ENCODE measurements around the gene G6PD.
"Not testable (repeated sequence)": the region's sequence is repeated elsewhere in the genome, so short reads cannot be mapped to it uniquely, and the experiment has no call there.

The G6PD gene

DNA sequence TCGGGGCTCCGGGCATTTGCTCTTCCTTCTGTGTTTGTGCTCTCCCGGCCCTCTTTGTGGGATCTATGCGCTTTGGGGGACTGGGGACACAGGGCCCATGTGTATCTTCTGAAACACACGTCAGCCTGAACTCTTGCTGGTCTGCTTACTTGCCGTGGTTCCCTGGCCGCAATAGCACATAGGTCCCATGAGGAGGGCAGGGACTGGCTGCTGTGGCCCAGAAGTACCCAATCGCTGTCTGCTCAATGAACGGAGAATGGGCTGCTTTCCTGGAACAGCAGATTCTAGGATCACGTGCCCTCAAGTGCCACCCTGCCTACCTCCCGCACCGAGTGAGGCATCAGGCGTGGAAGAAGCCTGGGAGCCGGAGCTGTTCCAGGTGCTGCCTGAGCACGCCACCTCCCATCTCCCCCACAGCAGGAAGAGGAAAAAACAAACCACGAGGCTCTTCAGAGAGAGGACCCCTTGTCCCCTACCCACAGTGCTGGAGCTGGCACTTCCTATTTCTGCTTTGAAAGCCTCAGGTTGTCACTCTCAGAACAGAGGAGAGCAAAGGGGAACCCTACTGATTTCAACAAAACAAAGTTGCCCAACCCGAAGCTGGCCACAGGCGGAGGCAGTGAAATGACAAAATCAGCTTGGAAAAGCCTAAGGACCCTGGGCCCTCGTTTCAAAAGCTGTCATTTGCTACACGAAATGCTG lies 3.8 kb downstream of the G6PD start:
- peak in 1 of 2 donors; percentile 8 for ATAC-seq

DNA sequence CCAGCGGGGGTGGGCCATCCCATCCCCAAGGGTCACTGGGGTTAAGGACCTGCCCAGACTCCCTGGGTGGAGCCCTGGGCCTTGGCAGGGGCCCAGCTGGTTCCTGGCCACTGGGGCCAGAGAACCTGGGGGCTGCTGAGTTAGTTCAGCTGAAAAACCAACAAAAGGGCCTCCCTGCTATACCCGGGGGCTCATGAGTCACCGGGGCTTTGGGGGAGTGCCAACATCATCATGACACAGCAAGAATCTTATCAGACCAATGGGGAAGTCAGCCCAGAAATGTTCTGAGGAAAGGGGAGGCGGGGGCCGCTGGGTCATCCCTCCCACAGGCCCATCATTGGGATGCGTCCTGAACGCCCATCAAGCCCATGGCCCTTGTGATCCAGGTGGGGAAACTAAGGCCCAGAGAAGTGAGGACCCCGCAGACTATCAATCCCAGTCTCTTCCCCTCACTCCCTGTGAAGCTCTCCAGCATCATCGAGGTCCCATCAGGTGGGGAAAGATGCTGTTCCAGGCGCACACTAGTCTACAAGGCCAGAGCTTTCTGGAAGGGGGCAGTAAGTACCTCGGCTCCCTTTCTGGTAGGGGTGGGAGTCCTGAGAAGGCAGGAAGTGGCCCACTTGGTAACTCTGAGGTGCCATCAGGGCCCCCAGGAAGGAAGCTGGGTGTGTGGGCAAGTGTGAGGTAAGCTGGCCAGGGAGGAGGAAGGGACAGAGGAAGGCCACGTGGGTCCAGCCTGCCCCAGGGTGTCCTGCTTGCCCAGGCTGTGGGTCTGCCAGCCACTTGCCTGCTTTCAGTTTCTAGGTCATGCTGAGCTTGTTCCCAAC lies 4.5 kb downstream of the G6PD start:
- ATAC-seq = peak; percentile 59 to 64

DNA sequence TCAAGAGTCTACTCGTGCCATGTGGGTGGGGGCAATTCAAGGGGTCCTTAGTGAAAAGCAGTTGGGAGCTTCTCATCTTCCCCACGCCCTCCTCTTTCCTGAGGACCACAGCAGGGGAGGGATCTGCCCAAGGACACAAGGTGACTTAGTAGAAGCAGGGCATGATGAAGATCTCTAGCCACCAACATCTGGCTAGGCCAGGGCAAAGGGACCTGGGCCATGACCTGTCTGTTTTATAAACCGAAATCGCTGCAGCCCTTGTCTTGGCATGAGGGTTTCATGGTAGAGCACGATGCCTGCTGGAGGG lies 5.1 kb downstream of the G6PD start:
- no peak for ATAC-seq

DNA sequence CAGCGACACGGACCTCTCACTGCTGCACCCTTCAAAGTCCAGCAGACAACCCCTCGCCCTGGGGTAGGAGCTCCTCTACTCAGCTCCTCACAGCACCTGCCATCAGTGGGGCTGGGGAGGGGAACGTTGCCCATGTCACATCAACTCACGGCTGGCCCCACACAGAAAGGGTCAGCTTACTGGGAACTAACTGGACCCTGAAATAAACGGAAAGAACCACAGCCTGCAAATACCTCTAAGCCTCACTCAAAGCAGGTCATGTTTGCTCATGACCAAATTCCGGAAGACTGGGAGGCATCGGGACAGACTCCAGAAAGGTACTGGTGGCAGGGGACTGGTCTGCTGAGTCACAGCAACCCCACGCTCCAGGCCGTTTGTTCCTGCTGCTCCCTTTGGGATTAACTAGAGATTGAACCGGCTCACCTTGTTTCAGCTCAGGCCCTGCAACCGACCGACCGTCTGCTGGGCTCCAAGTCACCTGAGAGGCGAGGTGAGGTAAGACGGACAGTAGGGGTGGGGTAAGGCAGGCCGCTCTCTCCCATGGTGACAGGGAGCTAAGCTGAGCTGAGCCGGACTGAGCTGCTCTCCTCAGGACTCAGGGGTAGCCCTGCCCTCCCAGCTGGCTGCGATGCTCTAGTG lies 5.6 kb downstream of the G6PD start:
- no peak for ATAC-seq

DNA sequence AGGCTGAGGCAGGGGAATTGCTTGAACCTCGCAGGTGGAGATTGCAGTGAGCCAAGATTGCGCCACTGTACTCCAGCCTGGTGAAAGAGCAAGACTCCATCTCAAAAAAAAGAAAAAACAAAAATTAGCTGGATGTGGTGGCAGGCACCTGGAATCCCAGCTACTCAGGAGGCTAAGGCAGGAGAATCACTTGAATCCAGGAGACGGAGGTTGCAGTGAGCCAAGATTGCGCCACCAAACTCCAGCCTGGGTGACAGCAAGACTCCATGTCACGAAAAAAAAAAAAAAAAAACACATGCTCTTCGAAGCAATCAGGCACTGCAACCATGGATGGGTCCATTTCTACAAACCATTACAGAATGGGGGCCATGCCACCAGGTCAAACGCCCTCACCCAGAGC lies 6.3 kb downstream of the G6PD start:
- not testable (repeated sequence) for ATAC-seq

DNA sequence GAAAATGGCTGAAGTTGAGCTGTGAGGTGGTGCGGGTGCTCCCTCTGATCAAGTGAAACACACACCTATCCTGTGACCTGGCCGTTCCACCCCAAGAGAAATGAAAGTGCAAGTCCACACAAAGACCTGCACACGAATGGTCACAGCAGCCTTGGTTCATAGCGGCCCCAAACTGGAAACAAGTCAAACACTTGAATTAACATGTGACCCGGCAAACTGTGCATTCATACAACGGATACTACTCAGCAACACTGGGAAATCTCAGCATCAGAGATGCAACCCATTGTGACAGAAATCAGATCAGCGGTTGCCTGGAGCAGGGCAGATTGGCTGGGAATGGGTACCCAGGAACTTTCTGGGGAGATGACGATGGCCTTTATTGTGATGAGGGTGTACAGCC lies 7.6 kb downstream of the G6PD start:
- no peak for ATAC-seq

DNA sequence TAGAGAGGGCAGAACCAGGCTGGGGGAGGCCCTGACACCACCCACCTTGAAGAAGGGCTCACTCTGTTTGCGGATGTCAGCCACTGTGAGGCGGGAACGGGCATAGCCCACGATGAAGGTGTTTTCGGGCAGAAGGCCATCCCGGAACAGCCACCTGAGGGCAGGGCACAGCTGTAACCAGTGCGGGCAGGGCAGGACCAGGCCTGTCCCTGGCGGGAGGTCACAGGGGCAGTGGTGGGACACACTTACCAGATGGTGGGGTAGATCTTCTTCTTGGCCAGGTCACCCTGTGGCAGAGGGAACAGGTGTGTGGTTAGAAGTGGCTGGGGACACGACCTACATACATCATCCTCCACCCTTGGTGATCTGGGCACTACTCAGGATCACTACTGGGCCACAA lies 10.8 kb downstream of the G6PD start:
- ATAC-seq = no peak

DNA sequence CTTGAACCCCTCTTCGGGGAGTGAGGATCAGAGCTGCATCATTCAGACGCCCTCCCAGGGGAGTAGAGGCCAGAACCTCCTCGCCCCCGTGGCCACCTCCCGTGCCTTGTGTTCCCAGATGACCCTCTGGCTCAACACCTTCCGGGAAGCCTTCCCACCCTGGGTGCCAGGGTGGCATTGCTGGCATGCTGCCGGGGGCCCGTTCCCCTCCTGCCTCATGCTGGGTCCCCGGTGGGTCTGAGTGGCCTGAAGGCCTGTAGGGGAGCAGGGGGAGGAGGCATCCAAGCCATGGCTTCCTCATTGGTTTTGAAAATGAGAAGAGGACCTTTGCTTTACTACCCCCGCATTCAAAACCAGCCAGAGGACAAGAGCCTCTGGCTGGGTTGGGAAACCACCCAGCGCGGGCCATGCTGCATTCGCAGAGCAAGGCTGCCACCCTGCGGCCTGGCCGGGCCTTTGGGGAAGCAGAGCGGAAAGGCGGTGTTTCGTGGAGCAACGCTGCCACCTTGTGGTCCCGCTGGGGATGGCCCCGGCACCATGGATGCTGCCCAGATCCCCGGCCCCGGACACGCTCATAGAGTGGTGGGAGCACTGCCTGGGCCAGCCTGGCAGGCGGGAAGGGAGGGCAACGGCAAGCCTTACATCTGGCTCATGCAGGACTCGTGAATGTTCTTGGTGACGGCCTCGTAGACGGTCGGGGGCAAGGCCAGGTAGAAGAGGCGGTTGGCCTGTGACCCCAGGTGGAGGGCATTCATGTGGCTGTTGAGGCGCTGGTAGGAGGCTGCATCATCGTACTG lies 11.9 kb downstream of the G6PD start:
- peak; percentile 95 to 96 for ATAC-seq

DNA sequence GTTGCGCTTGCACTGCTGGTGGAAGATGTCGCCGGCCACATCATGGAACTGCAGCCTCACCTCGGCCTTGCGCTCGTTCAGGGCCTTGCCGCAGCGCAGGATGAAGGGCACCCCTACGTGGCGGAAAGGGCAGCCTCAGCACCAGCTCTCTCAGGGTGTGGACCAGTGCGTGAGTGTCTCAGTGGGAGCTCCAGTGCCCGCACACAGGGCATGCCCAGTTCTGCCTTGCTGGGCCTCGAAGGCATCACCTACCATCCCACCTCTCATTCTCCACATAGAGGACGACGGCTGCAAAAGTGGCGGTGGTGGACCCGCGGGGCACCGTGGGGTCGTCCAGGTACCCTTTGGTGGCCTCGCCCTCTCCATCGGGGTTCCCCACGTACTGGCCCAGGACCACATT lies 14.0 kb downstream of the G6PD start:
- ATAC-seq = no peak

DNA sequence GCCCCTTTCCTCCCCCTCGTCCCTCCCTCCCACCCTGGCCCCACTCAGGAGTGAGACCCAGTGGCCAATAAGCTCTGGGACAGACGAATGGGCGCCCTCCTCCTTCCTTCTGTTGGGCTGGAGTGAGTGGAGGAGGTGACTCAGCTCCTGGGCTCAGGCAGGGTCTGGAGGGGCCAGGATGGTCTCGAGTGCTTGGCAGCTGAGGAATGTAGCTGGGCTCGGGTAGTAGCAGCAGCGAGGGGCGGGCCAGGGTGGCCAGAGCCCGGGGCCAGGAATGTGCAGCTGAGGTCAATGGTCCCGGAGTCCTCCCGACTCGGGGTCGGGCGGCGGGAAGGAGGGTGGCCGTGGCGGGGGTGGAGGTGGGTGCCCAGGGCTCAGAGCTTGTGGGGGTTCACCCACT lies 15.0 kb downstream of the G6PD start:
- no peak for ATAC-seq

DNA sequence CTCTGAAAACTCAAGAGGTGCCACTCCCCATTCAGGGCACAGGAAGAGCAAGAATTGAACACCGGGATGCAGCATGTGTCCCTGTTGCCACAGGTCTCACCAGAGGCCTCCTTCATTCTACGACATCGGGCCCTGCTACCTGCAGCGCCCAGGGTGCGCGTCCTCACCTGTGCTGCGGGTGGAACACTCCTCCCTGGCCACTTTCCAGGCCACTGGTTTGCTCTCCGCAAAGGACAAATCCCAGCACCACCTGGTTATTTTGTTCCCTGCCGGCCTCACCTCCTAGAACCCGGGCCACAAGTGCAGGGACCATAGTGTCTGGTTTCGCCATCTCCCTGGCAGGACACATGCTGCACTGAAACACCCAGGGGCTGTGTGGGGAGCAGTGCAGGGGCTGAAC lies 16.4 kb downstream of the G6PD start:
- ATAC-seq = no peak

DNA sequence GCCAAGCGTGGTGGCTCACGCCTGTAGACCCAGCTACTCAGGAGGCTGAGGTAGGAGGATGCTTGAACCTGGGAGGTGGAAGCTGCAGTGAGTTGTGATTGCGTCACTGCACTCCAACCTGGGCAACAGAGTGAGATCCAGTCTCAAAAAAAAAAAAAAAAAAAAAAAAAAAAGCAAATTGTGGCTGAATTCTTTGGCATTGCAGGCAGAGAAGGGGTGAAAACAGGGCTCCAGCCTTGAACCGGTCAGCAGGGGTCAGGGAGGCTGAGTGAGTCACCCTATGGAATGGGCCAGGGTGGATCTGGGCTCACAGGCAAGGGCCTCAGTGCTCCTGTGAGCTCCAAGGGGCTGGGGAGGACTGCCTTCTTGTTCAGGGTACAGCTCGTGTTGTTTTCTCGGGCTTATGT lies 17.4 kb downstream of the G6PD start:
- ATAC-seq = no peak

DNA sequence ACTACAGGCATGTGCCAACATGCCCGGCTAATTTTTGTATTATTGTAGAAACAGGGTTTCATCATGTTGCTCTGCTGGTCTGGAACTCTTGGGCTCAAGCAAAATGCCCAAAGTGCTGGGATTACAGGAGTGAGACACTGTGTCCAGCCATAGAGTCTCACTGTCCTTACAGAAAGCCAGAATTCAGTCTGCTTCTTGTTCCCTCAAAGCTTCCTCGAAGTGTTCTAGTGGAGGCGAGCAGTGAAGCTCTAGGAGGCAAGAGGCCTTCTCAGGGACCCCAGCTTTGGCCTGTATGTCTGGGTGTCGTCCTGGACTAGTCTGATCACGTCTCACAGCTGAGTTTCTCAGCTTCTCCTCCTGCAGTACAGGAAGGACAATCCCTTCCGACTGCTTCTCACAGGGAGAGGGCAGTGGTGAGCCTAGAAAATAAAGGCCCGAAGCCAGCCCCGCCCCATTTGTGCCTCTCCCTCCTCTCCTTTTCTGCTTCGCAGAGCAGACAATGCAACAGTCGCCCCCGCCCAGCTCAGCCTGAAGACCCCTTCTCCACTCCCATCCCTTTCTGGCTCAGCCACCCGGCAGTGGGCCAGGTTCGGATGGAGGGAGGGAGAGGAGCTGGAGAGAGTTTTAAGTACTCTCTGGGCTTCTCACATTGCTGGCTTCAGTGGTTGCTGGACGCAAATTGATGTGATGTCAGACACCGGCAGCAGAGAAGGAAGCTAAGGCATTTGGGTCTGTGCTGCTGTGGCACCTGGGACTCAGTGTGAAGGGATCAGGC lies 19.6 kb downstream of the G6PD start:
- peak; percentile 80 to 90 for ATAC-seq

DNA sequence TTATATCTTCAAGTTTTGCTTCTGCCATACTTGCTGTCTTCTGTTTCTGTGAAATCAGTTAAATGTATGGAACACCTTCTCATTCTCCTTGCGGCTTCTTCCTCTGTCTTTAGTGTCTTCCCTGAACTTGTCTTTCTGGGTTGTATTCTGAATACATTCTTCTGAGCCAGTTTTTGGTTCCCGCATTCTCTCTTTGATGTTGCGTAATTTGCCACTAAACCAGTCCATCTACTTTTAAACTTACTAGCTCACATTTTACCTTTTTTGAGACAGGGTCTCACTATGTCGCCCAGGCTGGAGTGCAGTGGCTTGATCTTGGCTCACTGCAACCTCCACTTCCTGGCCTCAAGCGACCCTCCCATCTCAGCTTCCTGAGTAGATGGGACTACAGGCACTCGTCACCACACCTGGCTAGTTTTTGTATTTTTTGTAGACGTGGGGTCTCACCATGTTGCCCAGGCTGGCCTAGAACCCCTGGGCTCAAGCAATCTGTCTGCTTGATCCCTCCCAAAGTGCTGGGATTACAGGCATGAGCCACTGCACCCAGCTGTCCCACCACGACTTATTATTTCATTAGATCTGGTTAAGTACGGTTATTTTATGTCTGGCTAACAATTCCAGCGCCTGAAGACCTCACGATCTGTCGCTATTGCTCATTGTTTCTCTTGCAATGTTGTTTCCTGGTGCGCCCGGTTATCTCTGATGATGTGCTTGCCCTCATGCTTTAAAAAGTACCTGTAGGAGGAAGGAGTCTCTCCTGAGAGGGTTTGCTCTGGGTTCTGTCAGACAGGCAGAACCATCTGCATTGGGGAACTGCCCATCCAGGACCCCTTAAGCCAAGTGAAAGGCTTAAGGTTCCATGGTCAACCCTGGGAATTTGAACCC lies 20.8 kb downstream of the G6PD start:
- no peak for ATAC-seq

DNA sequence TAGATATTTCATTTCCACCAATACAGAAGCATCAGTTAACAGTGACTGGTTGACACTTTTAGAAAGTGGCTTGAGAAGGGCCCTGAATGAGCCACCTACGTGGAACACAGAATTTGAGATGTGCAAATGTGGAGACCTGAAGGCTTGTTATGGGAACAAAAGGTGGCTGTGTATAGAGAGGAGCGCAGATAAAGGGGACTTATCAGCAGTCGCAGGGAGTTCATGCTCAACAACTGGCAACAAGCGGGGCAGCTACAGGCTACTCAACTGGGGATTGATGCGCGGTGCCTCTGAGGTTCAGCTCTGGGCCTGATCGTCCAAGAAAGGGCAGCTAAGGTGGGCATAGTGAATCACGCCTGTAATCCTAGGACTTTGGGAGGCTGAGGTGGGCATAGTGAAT lies 27.3 kb downstream of the G6PD start:
- no peak for ATAC-seq

DNA sequence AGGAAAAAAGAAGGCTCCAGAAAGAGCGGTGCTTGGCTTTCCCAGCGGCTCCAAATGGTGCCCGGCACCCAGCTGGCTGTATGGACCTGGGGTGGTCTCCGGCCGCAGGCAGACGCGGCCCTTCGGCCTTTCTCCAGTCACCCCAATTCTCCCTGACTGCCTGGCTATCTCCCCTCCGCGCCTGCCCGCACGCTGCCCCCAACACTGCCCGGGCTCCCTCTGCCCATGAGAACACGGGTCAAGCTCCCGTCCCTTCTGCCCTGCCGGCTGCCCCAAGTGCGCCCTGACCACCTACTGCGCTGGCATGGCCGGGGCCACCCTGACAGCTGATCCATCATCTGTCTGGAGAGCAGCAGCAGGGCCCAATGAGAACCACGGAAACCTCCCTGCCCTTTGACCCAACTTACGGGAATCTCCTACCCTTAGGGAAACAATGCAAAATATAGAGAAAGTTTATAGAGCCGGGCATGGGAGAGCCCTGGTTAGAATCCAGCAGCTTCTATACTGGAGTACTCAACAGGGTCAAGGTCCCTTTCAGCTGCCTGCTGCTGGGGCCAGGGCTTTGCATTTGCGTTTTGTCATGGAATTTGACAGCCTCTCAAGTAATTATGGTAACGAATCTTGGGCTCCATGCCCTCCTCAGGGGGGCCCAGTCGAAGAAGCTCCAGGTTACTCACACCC lies 29.4 kb downstream of the G6PD start:
- no peak for ATAC-seq

DNA sequence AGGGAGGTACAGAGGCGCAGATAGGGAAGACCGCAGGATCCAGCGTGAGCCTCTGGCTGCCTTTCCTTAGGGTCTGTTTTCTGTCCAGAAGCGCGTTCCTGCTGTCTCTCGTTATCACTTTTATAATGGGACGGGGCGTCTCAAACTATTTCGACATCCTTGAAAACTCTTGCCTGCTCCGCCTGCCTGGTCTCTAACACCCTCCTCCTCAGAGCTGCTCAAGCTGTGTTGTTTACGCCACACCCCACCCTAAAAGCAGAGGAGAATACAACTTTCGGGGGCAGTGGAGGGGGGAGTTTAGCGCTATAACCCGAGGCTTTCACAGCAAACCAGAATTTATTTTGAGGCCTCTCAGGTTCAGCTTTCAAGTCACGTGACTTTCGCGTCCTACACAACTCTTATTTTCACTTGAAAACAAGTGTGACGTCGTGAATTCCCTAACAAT lies 30.0 kb downstream of the G6PD start:
- peak in 1 of 2 donors; percentile 3 for ATAC-seq

DNA sequence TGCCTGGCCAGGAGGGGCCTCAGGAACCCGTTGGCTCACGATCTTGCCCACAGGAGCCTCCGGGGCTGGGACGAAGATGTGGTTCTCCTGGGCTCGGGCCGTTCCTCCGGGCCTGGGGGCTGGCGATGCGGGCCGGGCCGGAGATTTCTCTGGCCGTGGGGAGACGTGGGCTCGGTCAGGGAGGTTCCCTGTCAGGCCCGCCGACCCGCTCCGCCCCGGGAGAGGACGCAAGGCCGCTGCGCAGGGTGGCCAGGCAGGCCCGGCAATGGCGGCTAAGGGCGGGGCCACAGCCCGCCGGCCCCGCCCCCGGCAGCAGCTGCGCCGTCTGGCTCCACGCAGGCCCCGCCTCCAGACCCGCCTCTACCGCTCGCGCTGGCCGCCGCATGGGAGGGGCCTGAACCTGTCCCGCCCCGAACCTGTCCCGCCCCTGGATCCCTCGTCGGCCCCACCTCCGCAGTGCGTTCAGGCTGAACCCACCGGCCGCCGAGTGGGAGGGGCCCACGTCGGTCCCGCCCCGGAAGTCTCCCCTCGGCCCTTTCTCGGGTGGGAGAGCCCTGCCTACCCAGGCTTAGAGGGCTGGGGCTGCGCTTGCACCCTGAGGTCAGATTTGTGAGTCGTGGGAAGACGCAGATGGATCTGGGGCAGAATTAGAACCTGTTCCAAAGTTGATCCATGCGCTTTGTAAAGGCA lies 30.5 kb downstream of the G6PD start, which contains the start of gene FAM3A:
Gene FAM3A (minus strand): TSS at position 267 of the 690 bp plus-strand sequence. CDS start 460 bp downstream, outside the sequence.
- peak; percentile 91 to 93 for ATAC-seq

DNA sequence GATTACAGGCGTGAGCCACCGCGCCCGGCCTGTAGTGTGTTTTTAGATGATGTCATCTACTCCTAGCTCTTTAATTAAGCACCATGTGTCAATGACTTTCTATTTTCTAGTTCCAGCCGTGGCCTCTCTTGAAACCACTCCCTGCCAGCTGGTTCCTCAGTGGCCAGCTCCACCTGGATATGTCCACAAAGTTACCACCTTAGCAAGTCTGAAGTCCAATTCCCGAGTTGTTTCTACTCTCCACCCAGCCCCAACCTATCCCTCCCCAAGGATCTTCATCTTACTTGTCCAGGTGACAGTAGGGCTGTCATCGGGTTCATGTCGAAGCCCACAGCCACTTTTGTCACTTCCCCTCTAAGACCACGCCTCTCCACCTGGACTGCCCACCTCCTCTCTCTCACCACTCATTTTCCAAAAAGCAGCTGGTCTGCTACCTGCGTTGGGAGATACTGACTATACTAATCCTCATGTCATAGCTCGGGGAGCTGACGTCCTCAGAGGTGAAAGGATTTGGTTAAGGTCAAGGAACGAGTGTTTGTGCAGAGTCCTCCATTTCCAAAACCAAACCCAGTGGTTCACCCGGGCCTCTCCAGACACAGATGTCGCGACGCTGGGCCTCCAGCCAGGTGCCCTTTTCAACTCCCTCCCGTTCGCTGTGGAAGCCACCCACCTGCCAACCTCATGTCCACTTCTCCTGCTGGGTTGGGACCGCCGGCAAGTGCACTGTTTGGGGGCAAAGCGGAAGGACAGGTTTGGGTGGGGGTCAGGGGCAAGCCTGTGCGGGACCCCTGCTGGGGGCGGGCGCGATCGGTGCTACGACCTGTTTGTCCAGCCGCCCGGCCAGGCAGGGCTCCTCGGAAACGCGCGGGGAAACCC lies 31.3 kb downstream of the G6PD start:
- no peak for ATAC-seq

Data from activated CD4-positive, CD25-positive, alpha-beta regulatory T cell treated with anti-CD3 and anti-CD28 coated beads, Interleukin-2, amount 50 U/mL, for 24 hours (primary cell).